Activated CD4-positive, alpha-beta T cell treated with anti-CD3 and anti-CD28 coated beads, Interleukin-2, amount 10 ng/mL, durations not matched to agents 7 days and 5 days (primary cell): ENCODE results near the gene CSAD. TPM values are rescaled to one million over a fixed set of nuclear protein-coding genes. Genes with fewer than 3 reads are reported as not detected.
"Not testable (repeated sequence)": the region's sequence is repeated elsewhere in the genome, so short reads cannot be mapped to it uniquely, and the experiment has no call there.

Experiments used
- CTCF ChIA-PET: fragments of 350-600 bp; sonication (Branson Sonifier 250); formaldehyde crosslinking; loops from one replicate; lab custom pipeline; 2021; ENCODE audit warnings: antibody characterized with exemption; lab: Charles Lee
- POLR2A ChIA-PET: fragments of 350-600 bp; sonication (Branson Sonifier 250); formaldehyde crosslinking; loops from one replicate; lab custom pipeline; 2021; ENCODE audit warnings: antibody characterized with exemption; lab: Charles Lee
- DNase-seq: peaks from one replicate; pipeline ENCODE4 v3.0.0-alpha.2; 2020
- H3K27ac Mint-ChIP-seq: one replicate; pipeline ENCODE4 v1.8.0; 2021; ENCODE audit warnings: mild to moderate bottlenecking, moderate library complexity, mixed read lengths
- H3K27me3 Mint-ChIP-seq: one replicate; pipeline ENCODE4 v1.8.0; 2021; ENCODE audit warnings: mixed read lengths
- H3K36me3 Mint-ChIP-seq: one replicate; pipeline ENCODE4 v1.8.0; 2021; ENCODE audit warnings: low read depth, mixed read lengths
- H3K4me1 Mint-ChIP-seq: one replicate; pipeline ENCODE4 v1.8.0; 2021; ENCODE audit warnings: mixed read lengths
- H3K4me3 Mint-ChIP-seq: one replicate; pipeline ENCODE4 v1.8.0; 2021; ENCODE audit warnings: mild to moderate bottlenecking, moderate library complexity, mixed read lengths
- H3K9me3 Mint-ChIP-seq: one replicate; pipeline ENCODE4 v1.8.0; 2021; ENCODE audit warnings: mixed read lengths
- total RNA-seq, 2 experiments: library from RNA; stranded (reverse); gene quantifications; one replicate each; pipeline ENCODE4 v1.2.3, GENCODE V29; 2021

CSAD gene
- total RNA-seq, 2 experiments from 2014 or later = 33.3 to 34.7 TPM

- POLR2A ChIA-PET = interaction anchor here (0.6 kb wide), 1 partner anchor 1041 kb away, joined by 3 read pairs; no protein-coding TSS in a partner anchor
- no peak for DNase-seq
- Mint-ChIP-seq H3K36me3 (no peaks in the 10 kb centered on the region), H3K4me1 (peaks cover 3% of the 10 kb centered on the region), H3K4me3 (no peak overlapping the region), H3K27ac (no peak overlapping the region), H3K27me3 (peaks cover 4% of the 10 kb centered on the region), H3K9me3 (no peaks in the 10 kb centered on the region)
- CTCF ChIA-PET = interaction anchor here (1.0 to 1.2 kb wide), 2 partner anchors 24 to 38 kb away, joined by 3 read pairs; no protein-coding TSS in a partner anchor
These were observed 57.7 kb downstream of the CSAD start for GRCh38 chr12:53122961-53123468.

DNA sequence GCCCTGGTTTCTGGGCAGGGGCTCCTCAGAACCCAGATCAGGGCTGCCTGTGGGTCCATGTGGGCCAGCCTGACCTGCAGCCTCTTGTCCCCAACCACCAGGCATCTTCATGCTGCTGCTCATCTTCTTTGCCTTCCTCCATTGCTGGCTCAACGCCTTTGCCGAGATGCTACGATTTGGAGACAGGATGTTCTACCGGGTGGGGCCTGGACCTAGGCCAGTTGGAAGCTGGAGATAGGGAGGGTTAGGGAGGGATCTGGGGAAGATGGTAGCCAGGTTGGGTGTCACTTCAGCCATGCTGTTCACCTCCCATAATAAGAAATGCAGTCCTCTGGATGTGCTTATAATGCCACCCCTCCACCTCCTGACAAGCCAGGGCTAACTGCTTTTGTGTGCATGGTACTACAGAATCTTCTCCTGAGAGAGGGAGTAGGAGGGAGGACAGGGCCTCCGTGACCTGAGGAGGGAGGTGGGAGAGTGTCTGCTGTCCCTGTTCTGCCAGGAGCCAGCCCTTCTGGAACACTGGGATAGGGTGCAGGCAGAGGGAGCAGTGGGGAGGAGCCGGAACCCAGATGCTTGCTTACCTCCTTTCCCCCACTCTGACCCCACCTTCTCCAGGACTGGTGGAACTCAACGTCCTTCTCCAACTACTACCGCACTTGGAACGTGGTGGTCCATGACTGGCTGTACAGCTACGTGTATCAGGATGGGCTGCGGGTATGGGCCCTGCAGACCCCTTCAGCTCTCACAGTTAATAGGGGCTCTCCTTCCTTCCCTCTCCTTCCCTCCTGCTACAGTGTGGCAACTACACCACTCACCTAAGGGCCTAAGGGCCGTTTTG, 59.8 kb downstream of the CSAD start:
- Mint-ChIP-seq H3K4me1 (no peaks in the 10 kb centered on the region), H3K36me3 (no peaks in the 10 kb centered on the region)
- CTCF ChIA-PET = interaction anchor here (0.6 kb wide), 1 partner anchor 177 kb away, joined by 3 read pairs; no protein-coding TSS in a partner anchor

DNA sequence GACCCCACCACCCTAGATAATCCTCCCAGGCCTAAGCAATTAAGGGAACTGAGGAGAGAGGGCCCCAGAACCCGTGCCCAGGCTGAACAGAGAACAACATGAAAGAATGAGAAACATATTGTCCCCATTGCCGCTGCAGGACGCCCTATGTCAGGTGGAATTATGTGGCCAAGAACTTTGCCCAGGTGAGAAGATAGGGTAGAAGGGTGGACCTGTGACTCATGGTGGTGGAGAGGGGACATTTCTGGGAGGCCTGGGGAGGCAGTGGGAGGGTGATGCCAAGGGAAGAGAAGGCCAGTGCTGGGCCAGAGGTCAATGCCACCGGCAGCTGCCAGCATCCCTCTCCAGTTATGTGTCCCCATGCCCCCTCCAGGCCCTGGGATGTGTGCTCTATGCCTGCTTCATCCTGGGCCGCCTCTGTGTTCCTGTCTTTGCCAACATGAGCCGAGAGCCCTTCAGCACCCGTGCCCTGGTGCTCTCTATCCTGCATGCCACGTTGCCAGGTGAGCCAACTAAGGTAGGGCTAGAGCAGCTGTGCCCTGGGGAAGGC, 61.9 kb downstream of the CSAD start:
- Mint-ChIP-seq H3K27ac (no peak overlapping the region), H3K27me3 (no peaks in the 10 kb centered on the region)
- POLR2A ChIA-PET = no interaction called here

More for the DNA sequence above, 59.8 kb downstream of the CSAD start:
- no peak for DNase-seq
- Mint-ChIP-seq H3K9me3 (no peaks in the 10 kb centered on the region), H3K4me3 (no peak overlapping the region), H3K27me3 (no peaks in the 10 kb centered on the region), H3K27ac (no peak overlapping the region)
- POLR2A ChIA-PET = no interaction called here

DNA sequence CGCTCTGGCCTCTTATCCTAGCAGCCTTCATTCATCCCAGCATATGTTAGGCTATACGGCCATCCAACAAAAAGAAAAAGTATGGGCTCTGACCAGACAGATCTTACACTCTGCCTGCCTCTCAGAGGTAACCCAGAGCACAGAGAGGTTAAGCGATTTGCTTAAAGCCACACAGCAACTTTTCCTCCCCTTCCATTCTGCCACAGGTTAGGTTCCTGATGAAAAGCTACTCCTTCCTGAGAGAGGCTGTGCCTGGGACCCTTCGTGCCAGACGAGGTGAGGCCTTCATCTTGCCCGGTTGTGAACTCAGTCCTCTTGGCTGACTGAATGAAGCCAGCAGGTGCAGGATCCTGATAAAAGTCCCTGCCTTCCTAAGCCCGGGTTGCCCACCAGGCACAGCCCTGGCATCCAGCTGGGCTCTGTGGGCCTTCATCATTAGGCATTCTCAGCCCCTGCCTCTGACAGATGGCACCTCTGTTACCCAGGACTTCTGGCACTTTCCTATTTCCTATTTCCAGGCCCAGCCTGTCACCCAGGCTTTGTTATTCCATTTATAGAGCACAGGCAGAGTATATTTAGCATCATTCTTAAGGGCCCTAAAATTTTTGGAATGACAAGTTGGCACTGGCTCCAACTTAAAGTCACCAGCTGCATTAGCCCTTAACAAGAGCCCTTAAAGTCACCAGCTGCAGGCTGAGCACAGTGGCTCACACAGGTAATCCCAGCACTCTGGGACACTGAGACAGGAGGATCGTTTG, 64.7 kb downstream of the CSAD start:
- Mint-ChIP-seq H3K27me3 (peaks cover 2% of the 10 kb centered on the region), H3K9me3 (no peaks in the 10 kb centered on the region), H3K4me1 (no peaks in the 10 kb centered on the region), H3K36me3 (no peaks in the 10 kb centered on the region), H3K4me3 (no peak overlapping the region), H3K27ac (no peak overlapping the region)
- DNase-seq = no peak
- CTCF ChIA-PET = interaction anchor here (0.7 to 3.0 kb wide), 2 partner anchors 44 to 1965 kb away, joined by 5 to 11 read pairs; no protein-coding TSS in a partner anchor
- POLR2A ChIA-PET = no interaction called here

More for the DNA sequence above, 61.9 kb downstream of the CSAD start:
- Mint-ChIP-seq H3K4me3 (no peak overlapping the region), H3K36me3 (no peaks in the 10 kb centered on the region), H3K9me3 (no peaks in the 10 kb centered on the region), H3K4me1 (no peaks in the 10 kb centered on the region)
- CTCF ChIA-PET = interaction anchor here (1.2 to 2.1 kb wide), 2 partner anchors 19 to 40 kb away, joined by 4 to 6 read pairs; partner anchors contain the start of gene SPRYD3
- no peak for DNase-seq

GRCh38 chr12:53115112-53115890, 65.4 kb downstream of the CSAD start:
- DNase-seq = no peak
- peaks cover 2% of the 10 kb centered on the region for H3K27me3 Mint-ChIP-seq
- CTCF ChIA-PET = interaction anchor here (3.0 kb wide), 1 partner anchor 45 kb away, joined by 11 read pairs; no protein-coding TSS in a partner anchor
- H3K36me3 Mint-ChIP-seq = no peaks in the 10 kb centered on the region
- POLR2A ChIA-PET = no interaction called here
- no peaks in the 10 kb centered on the region for H3K4me1 Mint-ChIP-seq
- H3K9me3 Mint-ChIP-seq = no peaks in the 10 kb centered on the region
- H3K4me3 Mint-ChIP-seq = no peak overlapping the region
- H3K27ac Mint-ChIP-seq = no peak overlapping the region

GRCh38 chr12:53113951-53114350, 66.8 kb downstream of the CSAD start:
- no peaks in the 10 kb centered on the region for H3K4me1 Mint-ChIP-seq
- H3K27me3 Mint-ChIP-seq = peaks cover 2% of the 10 kb centered on the region
- DNase-seq = no peak
- no peak overlapping the region for H3K27ac Mint-ChIP-seq
- H3K9me3 Mint-ChIP-seq = no peaks in the 10 kb centered on the region
- ChIA-PET POLR2A (no interaction called here), CTCF (interaction anchor here (0.6 kb wide), 1 partner anchor 544 kb away, joined by 3 read pairs; no protein-coding TSS in a partner anchor)
- no peaks in the 10 kb centered on the region for H3K36me3 Mint-ChIP-seq
- H3K4me3 Mint-ChIP-seq = no peak overlapping the region

GRCh38 chr12:53113136-53113705, 67.5 kb downstream of the CSAD start:
- Mint-ChIP-seq H3K9me3 (no peaks in the 10 kb centered on the region), H3K27ac (no peak overlapping the region), H3K4me1 (no peaks in the 10 kb centered on the region), H3K4me3 (no peak overlapping the region), H3K36me3 (no peaks in the 10 kb centered on the region), H3K27me3 (peaks cover 2% of the 10 kb centered on the region)
- no peak for DNase-seq
- CTCF ChIA-PET = interaction anchor here (0.6 kb wide), 2 partner anchors 46 to 543 kb away, joined by 3 to 4 read pairs; no protein-coding TSS in a partner anchor
- POLR2A ChIA-PET = no interaction called here

DNA sequence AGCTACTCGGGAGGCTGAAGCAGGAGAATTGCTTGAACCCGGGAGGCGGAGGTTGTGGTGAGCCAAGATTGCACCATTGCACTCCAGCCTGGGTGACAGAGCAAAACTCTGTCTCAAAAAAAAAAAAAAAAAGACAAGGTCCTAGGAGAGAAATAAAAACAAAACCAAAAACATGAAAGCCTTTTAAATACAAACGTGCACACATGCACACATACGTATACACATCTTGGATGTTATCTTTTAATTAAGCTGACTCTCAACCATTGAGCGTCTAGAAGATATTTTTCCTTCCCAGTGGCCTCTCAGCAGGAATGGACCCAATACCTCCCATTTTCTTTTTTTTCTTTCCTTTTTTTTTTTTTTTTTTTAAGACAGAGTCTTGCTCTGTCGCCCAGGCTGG, 68.3 kb downstream of the CSAD start:
- CTCF ChIA-PET = interaction anchor here (0.6 to 0.7 kb wide), 2 partner anchors 45 to 736 kb away, joined by 3 to 4 read pairs; no protein-coding TSS in a partner anchor

More for the DNA sequence above, 68.3 kb downstream of the CSAD start:
- DNase-seq, H3K36me3 Mint-ChIP-seq, H3K4me3 Mint-ChIP-seq, H3K4me1 Mint-ChIP-seq, H3K27ac Mint-ChIP-seq, H3K9me3 Mint-ChIP-seq, H3K27me3 Mint-ChIP-seq, POLR2A ChIA-PET: not testable (repeated sequence)

Other genes starting within 250 kb of the CSAD start
- 1 to 10 TPM in 1 of 2 experiments, under 1 TPM in 1; 0.65 to 1.3 TPM for gene KRT18, start 231.8 kb downstream of the CSAD start, total RNA-seq
- gene EIF4B, start 174.5 kb downstream of the CSAD start, total RNA-seq = 100 to 1,000 TPM; 385 to 474 TPM
- 1 to 10 TPM in 1 of 2 experiments, under 1 TPM in 1; 0.92 to 1.8 TPM for gene TNS2, start 130.9 kb downstream of the CSAD start, total RNA-seq
- gene SPRYD3, start 101.5 kb downstream of the CSAD start, total RNA-seq = 10 to 100 TPM; 19.0 to 20.2 TPM
- under 1 TPM in 1 of 2 experiments, not detected in 1; 0.37 TPM for gene IGFBP6, start 83.3 kb downstream of the CSAD start, total RNA-seq
- gene SOAT2, start 77.4 kb downstream of the CSAD start, total RNA-seq = 1 to 10 TPM; 1.0 to 1.7 TPM
- gene ZNF740, start 203 bp downstream of the CSAD start, total RNA-seq = 10 to 100 TPM; 38.9 to 44.1 TPM
- 100 to 1,000 TPM; 621 to 702 TPM for gene ITGB7, start 26.3 kb upstream of the CSAD start, total RNA-seq
- gene RARG, start 51.3 kb upstream of the CSAD start, total RNA-seq = 10 to 100 TPM; 58.3 to 59.7 TPM
- gene ESPL1, start 87.4 kb upstream of the CSAD start, total RNA-seq = 100 to 1,000 TPM; 107 to 125 TPM
- 100 to 1,000 TPM; 305 to 335 TPM for gene PFDN5, start 114.6 kb upstream of the CSAD start, total RNA-seq
- gene MYG1, start 118.8 kb upstream of the CSAD start, total RNA-seq = 10 to 100 TPM; 47.9 to 56.4 TPM
- 10 to 100 TPM; 59.1 to 63.0 TPM for gene AAAS, start 140.7 kb upstream of the CSAD start, total RNA-seq
- not detected for gene SP7, start 155.4 kb upstream of the CSAD start, total RNA-seq
- 10 to 100 TPM; 94.8 to 99.3 TPM for gene SP1, start 199.3 kb upstream of the CSAD start, total RNA-seq
- not detected for gene AMHR2, start 242.9 kb upstream of the CSAD start, total RNA-seq